Measurements from ENCODE around the gene TMBIM4.

The TMBIM4 gene

DNA sequence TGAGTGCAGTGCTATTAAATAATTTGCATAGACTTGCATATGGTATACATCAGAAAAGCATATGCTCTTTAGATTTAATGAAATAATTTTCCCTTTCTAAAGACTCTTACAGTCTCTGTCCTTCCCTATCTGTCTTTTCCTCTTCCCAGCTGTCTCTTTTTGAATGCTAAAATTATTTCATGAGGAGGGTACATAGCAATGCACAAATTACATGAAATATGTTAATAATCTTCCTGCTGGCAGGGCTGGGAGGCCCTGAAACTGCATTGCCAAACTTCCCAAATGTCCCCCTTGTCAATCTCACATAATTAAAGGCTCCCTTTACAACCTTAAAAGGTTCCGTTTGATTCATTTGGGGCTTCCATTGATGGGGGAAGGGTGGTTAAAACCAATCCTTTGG is 61.4 kb downstream of the TMBIM4 start:
- Mint-ChIP-seq H3K4me3 (no peak overlapping the region), H3K27ac (no peak overlapping the region), H3K9me3 (no peaks in the 10 kb centered on the region), H3K36me3 (ENCODE audit: low read depth) (no peaks in the 10 kb centered on the region), H3K4me1 (ENCODE audit: low read depth) (no peaks in the 10 kb centered on the region), H3K27me3 (no peaks in the 10 kb centered on the region)

DNA sequence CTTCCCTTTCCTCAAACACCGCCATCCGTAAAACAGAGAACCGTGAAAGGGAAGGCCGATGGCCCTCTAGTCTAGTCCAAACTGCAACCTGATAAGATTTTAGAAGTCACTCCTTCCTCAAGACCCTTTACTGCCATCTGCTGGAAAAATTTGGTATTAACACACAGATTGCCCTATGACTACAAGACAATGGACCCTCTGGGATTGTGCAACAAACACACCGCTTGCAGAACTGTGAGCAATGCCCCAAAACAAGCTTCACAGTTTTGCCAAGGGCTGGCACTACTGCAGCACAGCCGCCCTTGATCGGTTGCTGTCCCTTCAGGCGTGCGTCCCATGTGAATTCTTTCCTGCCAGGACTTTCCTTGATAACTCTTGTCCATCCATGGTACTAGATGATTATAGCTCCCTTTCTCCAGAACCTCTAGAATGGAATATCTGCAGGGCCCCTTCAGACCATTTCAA is 62.3 kb downstream of the TMBIM4 start:
- Mint-ChIP-seq H3K9me3 (no peaks in the 10 kb centered on the region), H3K4me3 (no peak overlapping the region), H3K27me3 (peaks cover 6% of the 10 kb centered on the region), H3K27ac (no peak overlapping the region), H3K36me3 (ENCODE audit: low read depth) (no peaks in the 10 kb centered on the region), H3K4me1 (ENCODE audit: low read depth) (no peaks in the 10 kb centered on the region)

GRCh38 chr12:66103016-66103913 is 66.5 kb downstream of the TMBIM4 start:
- Mint-ChIP-seq H3K9me3 (peaks cover 5% of the 10 kb centered on the region), H3K36me3 (ENCODE audit: low read depth) (no peaks in the 10 kb centered on the region), H3K4me1 (ENCODE audit: low read depth) (no peaks in the 10 kb centered on the region), H3K4me3 (no peak overlapping the region), H3K27ac (no peak overlapping the region), H3K27me3 (peaks cover 28% of the 10 kb centered on the region)

- no peak overlapping the region for H3K27ac Mint-ChIP-seq
- H3K4me1 Mint-ChIP-seq (ENCODE audit: low read depth), result peaks cover 6% of the 10 kb centered on the region
- no peak overlapping the region for H3K4me3 Mint-ChIP-seq
- H3K9me3 Mint-ChIP-seq, result no peaks in the 10 kb centered on the region
- peaks cover 28% of the 10 kb centered on the region for H3K27me3 Mint-ChIP-seq
- H3K36me3 Mint-ChIP-seq (ENCODE audit: low read depth), result no peaks in the 10 kb centered on the region
Measured at GRCh38 chr12:66092559-66093269, 77.1 kb downstream of the TMBIM4 start.

- no peak overlapping the region for H3K27ac Mint-ChIP-seq
Measured at GRCh38 chr12:66090157-66090556, 79.6 kb downstream of the TMBIM4 start.

GRCh38 chr12:66087365-66087943 is 82.3 kb downstream of the TMBIM4 start:
- Mint-ChIP-seq H3K4me1 (ENCODE audit: low read depth) (peaks cover 5% of the 10 kb centered on the region), H3K27ac (no peak overlapping the region), H3K4me3 (no peak overlapping the region), H3K36me3 (ENCODE audit: low read depth) (no peaks in the 10 kb centered on the region), H3K27me3 (peaks cover 41% of the 10 kb centered on the region), H3K9me3 (peaks cover 7% of the 10 kb centered on the region)

More at GRCh38 chr12:66090157-66090556, 79.6 kb downstream of the TMBIM4 start:
- H3K4me1 Mint-ChIP-seq (ENCODE audit: low read depth), result peaks cover 10% of the 10 kb centered on the region
- H3K36me3 Mint-ChIP-seq (ENCODE audit: low read depth), result no peaks in the 10 kb centered on the region
- H3K9me3 Mint-ChIP-seq, result no peaks in the 10 kb centered on the region
- H3K4me3 Mint-ChIP-seq, result no peak overlapping the region
- peaks cover 44% of the 10 kb centered on the region for H3K27me3 Mint-ChIP-seq

DNA sequence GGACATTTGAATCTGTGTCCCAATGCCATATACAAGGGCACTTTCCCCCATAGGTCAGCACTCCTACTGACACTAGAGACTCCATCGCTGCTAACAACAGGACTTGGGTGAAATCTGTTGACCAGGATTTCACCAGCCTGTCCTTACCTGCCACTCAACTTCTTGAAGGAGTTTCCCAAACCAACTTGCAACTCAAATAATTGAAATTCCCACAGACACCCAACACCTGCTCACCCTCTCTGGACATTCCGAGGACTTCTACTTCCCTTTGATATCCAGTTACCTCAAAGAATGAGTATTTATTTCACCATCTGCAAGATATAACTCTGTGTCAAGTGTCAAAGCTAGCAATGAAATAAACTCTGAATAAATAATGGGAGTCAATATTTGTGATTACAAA is 83.8 kb downstream of the TMBIM4 start:
- H3K27ac Mint-ChIP-seq, result no peak overlapping the region
- peaks cover 7% of the 10 kb centered on the region for H3K9me3 Mint-ChIP-seq
- H3K36me3 Mint-ChIP-seq (ENCODE audit: low read depth), result no peaks in the 10 kb centered on the region
- H3K4me3 Mint-ChIP-seq, result no peak overlapping the region
- H3K27me3 Mint-ChIP-seq, result peaks cover 38% of the 10 kb centered on the region
- peaks cover 4% of the 10 kb centered on the region for H3K4me1 Mint-ChIP-seq (ENCODE audit: low read depth)

Measured in stimulated activated naive CD8-positive, alpha-beta T cell treated with anti-CD3 and anti-CD28 coated beads, Interleukin-15, Interleukin-2, amounts not matched to agents 100 ng/mL and 50 ng/mL, for 24 hours (primary cell).